GM19438 (cell line): ENCODE data around the gene LRRC18.

Experiments used
- ATAC-seq: cut with Tn5 transposase; IDR thresholded peaks from one replicate; pipeline ENCODE4 v1.9.1; 2021; ENCODE audit warnings: low read depth; ENCODE audit not compliant: unreplicated experiment

Gene LRRC18

DNA sequence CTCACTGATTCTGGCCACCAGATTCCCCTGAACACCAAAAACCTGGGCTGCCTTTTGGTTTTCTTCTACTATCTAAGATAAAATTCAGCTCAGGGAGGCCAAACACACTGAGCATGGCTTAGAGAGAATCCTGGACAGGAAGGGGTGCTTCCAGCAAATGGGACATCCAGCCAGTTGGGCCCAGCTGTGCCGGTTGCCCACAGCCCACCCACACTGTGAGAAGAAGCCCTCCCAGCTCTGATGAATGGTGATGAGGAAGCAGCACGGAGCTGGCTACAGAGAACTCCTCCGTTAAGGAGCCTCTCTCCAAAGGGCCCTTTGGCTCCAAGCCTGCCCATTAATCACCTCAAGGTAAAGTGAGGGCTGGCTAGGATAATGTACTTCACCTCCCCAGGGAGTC lies 15.9 kb downstream of the LRRC18 start:
- no peak for ATAC-seq

DNA sequence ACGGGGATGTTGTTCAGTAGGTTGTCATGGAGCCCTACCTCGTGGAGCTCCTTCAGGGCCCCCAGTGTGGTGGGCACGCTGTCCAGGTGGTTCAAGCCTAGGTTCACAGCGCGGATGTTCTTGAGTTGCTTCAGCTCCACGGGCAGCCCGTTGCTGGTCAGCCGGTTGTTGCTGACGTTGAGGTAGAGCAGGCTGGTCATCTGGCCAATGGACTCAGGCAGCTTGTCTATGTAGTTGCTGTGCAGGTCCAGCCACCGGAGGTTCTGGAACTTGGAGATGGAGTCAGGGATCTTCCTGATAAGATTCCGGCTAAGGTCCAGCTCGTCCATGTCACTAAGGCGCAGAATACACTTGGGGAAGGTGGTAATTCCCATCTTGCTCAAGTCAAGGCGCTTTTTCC lies 26.0 kb downstream of the LRRC18 start:
- ATAC-seq = no peak

DNA sequence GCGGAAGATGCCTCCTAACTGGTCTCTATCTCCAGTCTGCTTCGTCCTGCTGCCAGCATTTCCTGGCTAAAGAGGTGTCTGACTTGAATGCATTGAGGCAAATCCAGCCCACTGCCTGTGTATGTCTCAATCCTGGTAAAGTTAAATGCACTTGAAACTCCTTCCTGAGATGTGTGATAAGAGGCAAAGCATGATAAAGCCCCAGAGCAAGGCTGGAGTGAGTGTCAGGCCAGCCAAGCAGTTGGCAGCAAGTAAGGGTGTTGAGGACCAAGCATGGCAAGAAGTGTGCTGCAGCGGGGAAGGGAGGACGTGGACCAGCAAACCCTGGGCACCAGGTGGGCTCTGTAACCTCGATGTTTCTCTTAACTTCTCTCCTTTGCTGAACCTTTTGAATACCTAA lies 29.1 kb downstream of the LRRC18 start:
- no peak for ATAC-seq

DNA sequence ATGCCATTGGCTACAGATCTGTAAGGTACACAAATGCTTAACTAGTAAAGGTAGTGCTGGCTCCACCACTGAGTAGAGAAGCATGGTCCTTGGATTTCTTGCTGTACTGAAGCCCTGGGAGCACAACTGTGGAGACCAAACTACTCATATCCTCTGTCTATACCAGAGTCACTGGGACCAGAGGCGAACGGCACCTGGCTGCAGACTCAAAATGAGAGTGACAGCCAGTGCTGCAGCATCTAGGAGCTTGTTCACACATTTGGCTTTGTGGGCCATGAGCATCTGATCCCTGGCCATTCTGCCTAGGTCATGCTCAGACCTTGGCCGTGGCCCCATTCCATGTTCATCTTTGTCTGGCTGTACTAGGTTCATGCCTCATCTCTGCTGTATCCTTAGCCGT lies 31.9 kb downstream of the LRRC18 start:
- ATAC-seq = peak; percentile 95

DNA sequence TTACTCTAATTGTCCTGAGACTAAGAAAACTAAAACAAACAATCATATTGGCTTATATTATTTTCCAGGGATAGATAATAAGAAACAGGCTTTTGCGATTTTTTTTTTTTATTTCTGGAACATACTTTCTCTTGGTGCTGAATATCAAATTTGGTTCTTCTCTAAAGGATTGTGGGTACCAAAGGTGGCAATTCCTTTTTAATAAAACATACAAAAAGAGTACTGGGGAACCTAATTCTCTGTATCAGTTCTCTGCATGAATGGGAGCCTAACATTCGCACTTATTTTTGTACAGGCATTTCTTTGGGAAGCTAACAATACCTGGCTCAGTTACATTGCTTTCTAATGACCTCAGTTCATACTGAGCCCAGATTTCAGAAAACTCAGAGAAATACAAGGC lies 32.8 kb downstream of the LRRC18 start:
- ATAC-seq = no peak

DNA sequence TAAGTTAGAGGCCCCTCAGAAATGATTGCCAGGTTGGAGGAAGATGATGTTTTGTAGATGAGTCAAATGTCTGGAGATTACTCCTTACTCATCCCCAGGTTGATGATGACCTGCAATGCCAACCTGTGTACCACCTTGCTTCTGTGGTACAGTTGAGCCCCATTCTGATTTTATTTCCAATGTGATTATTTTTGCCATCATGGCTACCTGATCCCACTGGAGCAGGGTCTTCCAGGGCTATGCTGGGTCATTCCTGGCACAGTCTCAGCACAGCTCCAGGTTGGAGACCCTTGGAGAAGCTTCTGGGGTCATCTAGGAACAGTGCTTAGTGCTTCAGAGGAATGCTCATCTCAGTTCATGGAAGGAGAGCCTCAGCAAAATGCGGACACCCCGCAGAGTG lies 34.3 kb downstream of the LRRC18 start:
- ATAC-seq = no peak

DNA sequence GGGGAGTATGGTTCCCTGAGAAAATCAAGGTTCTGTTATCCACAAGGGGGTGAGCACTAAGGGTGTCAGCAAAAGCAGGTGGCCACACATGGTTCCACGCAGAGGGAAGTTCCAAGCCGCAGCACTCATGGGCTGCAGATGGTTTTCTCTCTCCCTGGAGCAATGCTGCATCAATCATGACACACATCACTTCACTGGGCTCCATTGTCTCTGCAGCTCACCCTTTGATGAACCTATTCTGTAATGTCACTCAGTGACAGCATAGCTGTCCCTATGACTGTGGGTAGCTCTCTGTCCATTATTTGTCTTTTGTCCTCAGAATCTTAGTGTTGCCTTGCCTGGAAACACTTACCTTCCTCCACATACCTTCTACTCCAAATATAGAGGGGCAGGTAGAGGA lies 34.8 kb downstream of the LRRC18 start:
- ATAC-seq = no peak

DNA sequence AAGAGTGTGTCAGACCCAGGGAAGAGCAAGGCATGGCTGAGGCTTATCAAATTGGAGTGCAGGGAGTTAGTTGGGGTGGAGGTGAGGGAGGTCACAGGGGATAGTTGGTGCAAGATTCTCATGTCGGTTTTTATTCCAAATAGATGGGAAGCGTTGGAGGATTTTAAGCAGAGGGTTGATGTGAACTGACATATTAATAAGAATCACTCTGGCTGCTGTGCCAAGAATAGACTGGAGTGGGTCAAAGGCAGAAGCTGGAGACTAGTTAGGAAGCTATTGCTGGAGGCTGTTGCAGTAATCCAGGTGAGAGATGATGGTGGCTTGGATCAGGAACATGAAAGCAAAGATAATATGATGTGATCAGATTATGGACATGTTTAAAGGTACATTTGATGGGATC lies 36.5 kb downstream of the LRRC18 start:
- ATAC-seq = no peak

DNA sequence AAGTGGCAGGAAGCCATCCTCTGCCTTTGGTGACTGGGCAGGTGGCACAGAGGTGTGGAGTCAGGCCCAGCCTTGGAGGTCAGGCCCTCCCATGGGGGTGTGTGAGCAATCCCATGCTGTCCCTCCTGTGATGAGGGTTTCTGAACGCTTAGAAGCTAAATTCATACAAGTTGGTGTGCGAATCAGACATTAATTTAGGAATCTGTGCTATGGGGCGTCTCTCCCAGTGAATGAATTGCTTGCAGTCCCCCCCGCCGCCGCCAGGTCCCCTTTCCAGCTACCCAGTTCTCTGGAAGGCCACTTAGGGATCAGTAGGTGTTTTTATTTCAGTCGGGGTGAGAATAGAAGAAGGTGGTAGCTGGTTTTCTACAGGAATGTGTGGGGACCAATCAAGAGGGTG lies 37.5 kb downstream of the LRRC18 start:
- no peak for ATAC-seq

DNA sequence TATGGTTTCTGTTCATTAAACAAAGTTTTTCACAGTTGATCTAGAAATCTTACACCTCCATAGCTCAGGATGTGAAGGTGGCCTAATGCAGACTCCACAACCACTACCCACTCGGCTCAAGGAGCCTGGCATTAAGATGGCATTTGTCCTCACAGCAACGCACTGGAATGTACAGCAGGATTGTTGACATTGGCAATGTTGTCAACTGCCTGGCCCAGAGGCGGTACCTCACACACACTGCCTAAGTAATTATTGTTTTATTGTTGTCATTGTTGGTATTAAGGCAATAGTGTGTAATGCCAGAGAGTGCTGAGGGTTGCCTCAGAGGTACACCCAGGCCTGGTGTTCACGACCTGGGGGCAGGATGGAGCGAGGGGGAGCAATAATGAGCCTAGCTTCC lies 38.3 kb downstream of the LRRC18 start:
- no peak for ATAC-seq

DNA sequence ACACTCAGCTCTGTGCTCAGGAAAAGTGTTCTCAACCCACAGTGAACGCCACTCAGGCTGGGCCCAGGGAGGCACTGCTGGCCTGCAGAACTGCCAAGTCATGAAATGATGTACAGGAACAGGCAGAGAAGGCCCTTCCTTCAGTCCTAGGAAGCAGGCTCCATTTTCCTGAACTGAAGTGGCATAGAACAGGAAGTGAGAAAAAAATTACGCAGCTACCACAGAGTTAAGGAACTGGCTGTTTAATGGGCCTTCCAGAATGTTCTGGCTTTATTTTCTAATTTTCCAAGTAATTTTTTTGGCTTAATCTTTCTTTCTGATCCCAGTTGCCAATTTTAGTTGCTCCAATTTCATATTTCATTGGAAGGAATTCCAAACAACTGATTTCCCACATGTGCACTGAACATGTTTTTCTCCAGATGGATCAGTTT lies 39.3 kb downstream of the LRRC18 start:
- ATAC-seq = no peak

DNA sequence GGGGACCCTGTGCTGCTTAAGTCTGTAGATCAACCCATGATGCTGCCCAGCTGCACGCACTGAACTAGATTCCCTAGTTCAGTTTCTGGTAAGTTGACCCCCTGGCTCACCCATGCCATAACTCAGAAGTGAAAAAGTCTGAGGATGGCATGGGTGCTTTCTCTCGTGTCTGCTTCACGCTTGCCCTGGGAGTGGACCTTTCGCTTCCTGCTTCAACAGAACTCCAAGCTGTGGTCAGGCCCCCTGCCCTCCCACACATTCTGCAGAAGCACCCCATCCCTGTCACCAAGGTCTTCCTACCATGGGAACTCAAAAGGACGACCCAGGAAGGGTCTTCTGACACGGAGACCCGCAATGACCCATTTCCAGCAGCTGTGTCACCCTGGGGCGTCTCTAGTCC lies 39.9 kb downstream of the LRRC18 start:
- ATAC-seq = no peak

DNA sequence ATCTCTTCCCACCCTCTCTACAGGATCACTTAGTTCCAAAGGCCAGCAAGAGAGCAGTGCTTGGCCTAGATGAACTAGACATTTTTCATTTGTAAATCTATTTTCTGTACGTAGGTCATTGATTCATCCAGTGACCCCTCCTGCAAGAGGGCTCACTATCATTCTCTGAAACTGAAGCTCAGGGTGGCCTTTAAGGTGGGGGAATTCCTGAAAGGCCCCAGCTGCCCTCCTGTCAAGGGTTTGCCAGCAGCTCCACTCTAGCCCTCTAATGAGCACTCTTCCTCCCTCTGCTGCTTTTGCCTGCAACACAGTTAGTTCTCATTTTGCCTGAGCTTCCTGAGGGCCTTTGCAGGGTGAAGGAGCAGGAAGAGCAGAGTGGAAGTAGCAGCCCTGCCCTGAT lies 41.2 kb downstream of the LRRC18 start:
- no peak for ATAC-seq

DNA sequence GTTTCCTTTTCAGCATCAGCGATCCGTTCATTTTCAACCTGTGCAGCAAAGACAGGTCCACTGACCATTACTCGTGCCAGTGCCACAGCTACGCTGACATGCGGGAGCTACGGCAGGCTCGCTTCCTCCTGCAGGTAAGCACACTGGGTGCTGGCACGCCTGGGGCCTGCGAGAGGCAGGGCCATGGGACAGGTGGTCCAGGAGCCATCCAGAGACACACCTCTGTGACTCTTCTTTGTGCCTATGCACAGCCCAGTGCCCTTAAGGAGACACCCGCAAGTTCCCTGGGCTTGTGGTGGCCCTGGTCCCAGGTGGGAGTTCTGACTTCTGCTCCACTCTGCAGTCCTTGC lies 42.2 kb downstream of the LRRC18 start:
- no peak for ATAC-seq

DNA sequence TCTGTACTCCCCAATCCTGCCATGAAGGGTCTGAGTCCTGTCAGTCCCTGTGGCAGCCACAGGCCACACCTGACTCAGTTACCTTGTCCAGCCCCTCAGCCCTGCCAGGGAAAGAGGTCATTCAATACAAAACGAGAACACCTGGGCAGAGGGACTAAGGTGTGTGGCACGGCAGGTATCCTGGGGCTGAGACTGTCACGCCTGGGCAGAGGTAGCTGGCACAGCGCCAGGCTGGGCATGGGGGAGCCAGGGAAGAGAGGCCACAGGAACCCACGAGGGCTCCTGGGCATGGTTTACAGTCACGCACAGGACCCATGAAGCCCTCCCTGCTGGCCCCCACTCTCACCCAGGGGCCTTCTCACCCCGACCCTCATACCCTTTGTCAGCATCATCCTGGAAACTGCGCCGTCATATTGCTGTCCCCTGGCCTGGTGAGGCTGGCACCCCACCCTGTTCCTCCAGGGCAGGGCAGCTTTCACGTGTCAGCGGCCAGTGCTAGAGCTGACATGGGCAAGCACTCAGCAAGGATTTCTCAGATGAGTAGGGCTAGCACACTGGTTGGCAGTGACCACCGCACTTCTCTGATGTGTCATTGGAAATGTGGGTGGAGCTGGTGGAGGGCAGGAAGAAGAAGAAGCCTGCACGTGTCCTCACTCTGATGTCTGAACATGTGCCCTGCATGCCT lies 42.7 kb downstream of the LRRC18 start:
- ATAC-seq = no peak

DNA sequence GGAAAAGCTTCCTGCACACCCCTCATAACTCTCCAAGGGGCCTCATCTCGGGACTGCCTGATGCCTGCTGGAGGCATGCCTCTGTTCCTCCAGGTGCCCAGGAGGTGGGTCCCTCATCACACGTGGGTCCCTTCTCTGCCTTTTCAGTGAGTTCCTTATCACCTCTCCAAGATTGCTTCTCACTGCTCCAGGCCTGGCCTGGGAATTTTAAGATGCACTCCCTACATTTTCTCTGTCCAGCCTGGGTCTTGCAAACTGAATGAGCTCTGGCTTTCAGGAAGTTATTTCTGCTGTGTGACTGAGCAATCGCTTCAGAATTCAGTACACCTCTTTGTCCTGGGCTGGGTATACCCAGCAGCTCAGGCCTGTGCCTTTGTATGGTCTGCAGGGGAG lies 43.8 kb downstream of the LRRC18 start:
- no peak for ATAC-seq

DNA sequence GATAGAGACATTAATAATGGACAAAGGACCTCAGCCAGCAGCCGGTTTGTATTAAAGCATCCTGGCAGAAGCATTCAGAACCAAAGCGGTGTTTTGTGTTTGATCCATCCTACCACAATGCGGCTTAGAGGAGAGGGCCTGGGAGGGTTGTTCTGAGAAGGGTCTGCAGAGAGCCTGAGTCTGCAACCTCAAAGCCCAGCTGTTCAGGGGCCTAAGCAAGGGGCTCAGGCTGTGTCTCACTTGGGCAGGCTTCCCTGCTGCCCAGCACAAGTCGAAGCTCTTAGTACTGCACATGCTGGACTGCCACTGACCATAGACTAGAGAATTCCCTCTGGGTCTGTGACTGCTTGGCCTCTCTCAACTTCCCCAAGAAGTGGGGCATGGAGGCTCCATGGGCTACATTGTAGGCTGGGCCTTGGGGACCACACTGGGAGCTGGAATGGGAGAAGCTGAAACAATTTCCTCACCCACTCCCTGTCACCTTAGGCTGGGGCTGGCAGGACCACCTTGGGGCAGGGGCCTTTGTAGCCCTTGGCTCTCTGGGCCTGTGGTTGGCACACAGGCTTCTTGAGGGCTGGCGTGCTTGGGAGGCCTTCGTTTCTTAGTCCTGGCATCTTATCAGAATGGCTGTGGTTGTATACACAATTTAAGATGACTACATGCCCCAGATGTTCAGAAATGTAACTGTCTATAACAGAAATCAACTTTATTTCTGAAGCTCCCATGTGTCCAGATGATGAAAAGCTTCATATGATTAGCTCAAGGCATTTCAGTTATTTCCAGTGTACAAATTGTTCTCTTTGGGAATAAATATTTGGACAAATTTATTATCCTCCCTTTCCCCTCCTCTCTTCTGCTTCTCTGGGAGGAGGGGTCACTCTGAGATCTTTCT lies 44.5 kb downstream of the LRRC18 start:
- no peak for ATAC-seq

DNA sequence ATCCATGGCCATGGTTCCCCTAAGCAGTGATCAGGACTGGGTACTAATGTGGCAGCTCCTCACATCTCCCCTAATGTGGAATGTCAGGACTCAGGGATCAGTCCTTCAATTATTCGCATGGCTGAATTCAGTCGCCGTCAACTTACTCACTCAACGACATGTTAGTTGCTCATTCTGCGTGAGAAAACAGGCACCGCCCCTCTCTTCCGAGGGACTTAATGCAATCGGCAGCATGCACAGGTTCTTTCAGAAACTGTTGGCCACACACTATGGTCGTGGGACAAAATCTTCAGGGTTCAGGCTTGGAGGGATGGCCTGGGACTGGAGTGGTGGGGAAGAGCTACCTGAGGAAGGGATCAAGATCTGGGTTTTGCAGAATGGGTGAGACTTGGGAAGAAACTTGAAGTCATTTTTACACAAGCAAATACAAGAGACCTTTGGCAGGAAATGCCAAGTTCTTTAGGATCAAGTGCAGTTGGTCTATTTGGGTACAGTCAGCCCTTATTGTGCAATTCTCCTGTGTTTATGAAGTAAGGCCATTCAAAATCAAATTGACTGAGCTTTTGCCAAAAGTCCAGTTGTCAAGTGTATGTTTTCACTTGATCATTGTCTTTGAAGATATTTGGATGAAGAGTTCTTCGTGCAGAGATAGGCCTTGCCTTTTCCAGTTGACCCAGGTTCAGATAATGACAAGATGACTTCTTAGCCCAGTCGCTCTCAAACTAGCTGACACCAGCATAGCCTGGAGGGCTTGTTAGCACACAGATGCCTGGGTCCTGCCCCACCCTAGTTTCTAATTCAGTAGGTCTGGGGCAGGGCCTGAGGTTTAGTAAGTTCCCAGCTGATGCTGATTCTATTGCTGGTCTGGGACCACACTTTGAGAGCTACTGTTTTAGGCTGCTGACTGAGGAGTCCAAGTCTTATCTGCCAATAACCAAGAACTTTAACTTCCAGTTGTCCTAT lies 48.5 kb downstream of the LRRC18 start:
- ATAC-seq = no peak

DNA sequence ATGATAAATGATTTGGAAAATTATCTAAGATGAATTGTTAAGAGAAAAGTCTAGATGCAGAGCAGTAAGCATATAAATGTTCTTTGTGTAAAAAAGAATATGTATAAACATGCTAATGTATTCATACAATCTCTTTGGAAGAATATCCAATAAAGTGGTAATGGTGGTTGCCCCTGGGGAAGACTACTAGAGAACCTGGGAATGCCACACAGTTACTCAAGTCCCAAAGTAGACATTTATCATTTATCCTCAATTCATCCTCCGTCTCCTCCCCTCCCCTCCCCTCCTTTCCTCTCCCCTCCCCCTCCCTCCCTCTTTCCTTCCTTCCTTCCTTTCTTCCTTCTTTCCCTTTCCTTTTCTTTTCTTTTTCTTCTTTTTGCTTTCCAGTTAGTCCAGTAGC lies 51.7 kb downstream of the LRRC18 start:
- no peak for ATAC-seq

DNA sequence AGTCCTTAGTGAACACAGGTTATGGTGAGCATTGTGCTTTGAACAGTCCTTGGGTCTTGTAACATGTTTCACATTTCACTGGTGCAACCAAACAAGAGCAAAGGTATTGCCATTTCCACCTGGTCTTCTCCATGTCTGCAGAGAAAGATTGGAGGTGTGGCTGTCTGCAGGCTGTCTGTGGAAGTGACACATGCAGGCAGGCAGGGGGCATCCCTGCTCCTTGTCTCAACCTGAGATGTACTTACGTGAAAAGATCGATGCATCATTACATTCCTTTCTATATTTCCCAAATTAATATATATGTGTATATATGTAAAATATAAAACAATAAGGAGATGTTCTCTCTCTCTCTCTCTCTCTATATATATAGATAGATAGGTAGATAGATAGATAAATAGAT lies 54.3 kb downstream of the LRRC18 start:
- ATAC-seq = no peak
